Neural crest cell (in vitro differentiated cells): Measurements from ENCODE around the gene CIZ1. TPM values are rescaled to one million over a fixed set of nuclear protein-coding genes. Genes with fewer than 3 reads are reported as not detected.

Experiments used
- DNase-seq: peaks from one replicate; pipeline ENCODE4 v3.0.0; 2021; ENCODE audit warnings: low read depth, mixed read lengths, low spot score
- H3K27ac Mint-ChIP-seq: one replicate; pipeline ENCODE4 v1.8.0; 2021; ENCODE audit warnings: mild to moderate bottlenecking, mixed read lengths; ENCODE audit not compliant: unreplicated experiment
- H3K27me3 Mint-ChIP-seq: 2 replicates; pipeline ENCODE4 v1.8.0; 2021; ENCODE audit warnings: low read depth, mild to moderate bottlenecking, mixed read lengths
- H3K36me3 Mint-ChIP-seq: 2 replicates; pipeline ENCODE4 v1.8.0; 2021; ENCODE audit warnings: low read depth, mild to moderate bottlenecking, mixed read lengths
- H3K4me1 Mint-ChIP-seq: 2 replicates; pipeline ENCODE4 v1.8.0; 2021; ENCODE audit warnings: mixed read lengths
- H3K4me3 Mint-ChIP-seq: one replicate; pipeline ENCODE4 v1.8.0; 2021; ENCODE audit warnings: mild to moderate bottlenecking, mixed read lengths
- H3K9me3 Mint-ChIP-seq: 2 replicates; pipeline ENCODE4 v1.8.0; 2021; ENCODE audit warnings: mixed read lengths
- CTCF ChIP-seq: fragments of 200-600 bp; sonication (generic); conservative IDR thresholded peaks from 2 replicates; pipeline ENCODE4 v1.5.0; 2021; ENCODE audit warnings: antibody characterized with exemption, mild to moderate bottlenecking
- total RNA-seq: library from RNA; stranded (reverse); gene quantifications from 2 replicates; pipeline ENCODE4 v1.2.1, GENCODE V29; 2021

Gene CIZ1
- total RNA-seq, 1 donor from 2014 or later: 226 TPM

DNA sequence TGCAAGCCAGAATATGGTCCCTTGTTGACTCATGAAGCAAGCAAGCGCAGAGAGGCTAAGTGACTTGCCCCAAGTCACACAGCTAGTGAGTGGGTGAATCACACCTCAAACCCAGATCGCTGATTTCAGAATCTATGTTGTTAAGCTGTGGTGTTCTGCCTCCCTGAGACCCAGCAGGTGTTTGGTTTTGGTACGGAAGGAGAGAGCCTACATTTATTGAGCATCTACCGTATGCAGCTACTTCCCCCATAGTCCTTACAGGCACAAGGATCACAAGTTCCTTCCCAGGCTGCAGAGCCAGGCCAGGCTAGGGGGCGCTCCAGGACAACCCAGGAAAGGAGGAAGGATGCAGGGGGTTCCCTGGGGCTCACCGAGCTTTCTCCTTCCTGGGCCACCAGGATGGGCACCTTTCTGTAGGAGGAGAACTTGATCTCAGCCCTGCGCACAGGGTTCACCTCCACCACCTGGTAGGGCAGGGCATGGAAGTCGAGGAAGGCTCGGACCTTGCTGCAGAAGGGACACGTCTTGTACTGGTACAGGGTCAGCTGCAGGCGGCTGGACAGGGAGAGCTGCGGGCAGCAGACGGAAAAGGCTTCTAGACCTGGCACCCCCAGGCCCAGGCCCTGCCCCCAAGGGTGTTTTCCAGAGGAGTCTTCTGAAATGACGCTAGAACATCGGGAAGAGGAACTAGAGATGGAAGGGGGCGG lies 66.3 kb downstream of the CIZ1 start:
- Mint-ChIP-seq H3K4me3 (peak overlapping the region; percentile 88), H3K36me3 (peaks cover 6% of the 10 kb centered on the region), H3K4me1 (peaks cover 25% of the 10 kb centered on the region), H3K27me3 (no peaks in the 10 kb centered on the region), H3K27ac (no peak overlapping the region), H3K9me3 (peaks cover 4% of the 10 kb centered on the region)
- peak; percentile 64 for DNase-seq
- TF ChIP-seq CTCF: peak; percentile 56

DNA sequence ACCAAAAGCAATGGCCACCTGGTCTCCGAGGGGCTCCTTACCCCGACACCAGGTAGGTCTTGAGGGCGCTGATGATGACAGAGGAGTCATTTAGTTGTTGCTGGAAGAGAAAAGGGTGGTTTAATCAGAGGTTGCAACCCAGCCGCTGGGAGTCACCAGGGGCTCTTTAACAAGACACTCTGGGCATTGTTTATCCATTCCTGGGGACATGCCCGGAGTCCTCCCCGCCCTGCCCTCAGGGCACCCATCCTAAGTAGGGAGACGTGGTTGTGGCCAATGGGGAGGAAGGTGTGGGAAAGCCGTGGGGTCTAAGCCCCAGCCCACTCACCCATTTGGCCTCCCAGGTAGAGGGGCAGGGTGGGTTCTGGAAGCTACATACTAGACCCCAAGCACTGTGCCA lies 66.9 kb downstream of the CIZ1 start:
- no peak for DNase-seq
- Mint-ChIP-seq H3K36me3 (peaks cover 5% of the 10 kb centered on the region), H3K27ac (no peak overlapping the region), H3K9me3 (peaks cover 4% of the 10 kb centered on the region), H3K4me3 (peak overlapping the region; percentile 88), H3K27me3 (no peaks in the 10 kb centered on the region), H3K4me1 (peaks cover 25% of the 10 kb centered on the region)
- TF ChIP-seq CTCF: no peak

DNA sequence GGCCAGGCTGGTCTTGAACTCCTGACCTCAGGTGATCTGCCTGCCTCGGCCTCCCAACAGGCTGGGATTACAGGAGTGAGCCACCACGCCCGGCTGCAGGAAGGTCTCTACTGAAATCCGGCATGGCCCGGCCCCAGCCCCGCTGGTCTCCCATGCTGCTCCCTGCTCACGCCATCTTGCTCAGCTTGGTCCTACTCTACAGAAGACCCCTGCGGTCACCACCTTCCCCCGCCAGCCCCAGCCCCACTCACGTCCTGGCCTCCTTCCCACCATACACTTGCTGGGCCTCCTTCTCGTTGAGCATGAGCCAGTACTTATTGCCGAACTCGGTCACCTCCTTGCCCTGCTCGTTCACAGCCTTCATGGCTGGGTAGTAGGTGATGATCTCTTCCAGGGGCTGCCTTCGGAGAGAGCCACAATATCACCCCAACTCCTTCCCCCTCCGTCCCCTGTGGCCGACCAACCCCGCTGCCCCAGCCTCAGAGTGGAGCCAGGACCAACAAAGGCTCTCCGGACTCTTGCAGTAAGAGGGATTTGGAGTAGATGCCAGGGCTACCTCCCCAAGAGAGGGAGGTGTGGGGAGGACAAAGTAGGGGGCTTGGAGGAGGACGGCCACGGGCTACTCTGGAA lies 67.8 kb downstream of the CIZ1 start:
- Mint-ChIP-seq H3K9me3 (no peaks in the 10 kb centered on the region), H3K4me1 (peaks cover 19% of the 10 kb centered on the region), H3K27me3 (no peaks in the 10 kb centered on the region), H3K36me3 (no peaks in the 10 kb centered on the region), H3K4me3 (no peak overlapping the region), H3K27ac (no peak overlapping the region)
- no peak for DNase-seq
- no peak for TF ChIP-seq CTCF

- TF ChIP-seq CTCF: no peak
- Mint-ChIP-seq H3K27ac (no peak overlapping the region), H3K4me3 (no peak overlapping the region), H3K4me1 (peaks cover 16% of the 10 kb centered on the region), H3K9me3 (no peaks in the 10 kb centered on the region), H3K27me3 (no peaks in the 10 kb centered on the region), H3K36me3 (no peaks in the 10 kb centered on the region)
- DNase-seq: no peak
Measured at GRCh38 chr9:128122809-128123175, 68.6 kb downstream of the CIZ1 start.

DNA sequence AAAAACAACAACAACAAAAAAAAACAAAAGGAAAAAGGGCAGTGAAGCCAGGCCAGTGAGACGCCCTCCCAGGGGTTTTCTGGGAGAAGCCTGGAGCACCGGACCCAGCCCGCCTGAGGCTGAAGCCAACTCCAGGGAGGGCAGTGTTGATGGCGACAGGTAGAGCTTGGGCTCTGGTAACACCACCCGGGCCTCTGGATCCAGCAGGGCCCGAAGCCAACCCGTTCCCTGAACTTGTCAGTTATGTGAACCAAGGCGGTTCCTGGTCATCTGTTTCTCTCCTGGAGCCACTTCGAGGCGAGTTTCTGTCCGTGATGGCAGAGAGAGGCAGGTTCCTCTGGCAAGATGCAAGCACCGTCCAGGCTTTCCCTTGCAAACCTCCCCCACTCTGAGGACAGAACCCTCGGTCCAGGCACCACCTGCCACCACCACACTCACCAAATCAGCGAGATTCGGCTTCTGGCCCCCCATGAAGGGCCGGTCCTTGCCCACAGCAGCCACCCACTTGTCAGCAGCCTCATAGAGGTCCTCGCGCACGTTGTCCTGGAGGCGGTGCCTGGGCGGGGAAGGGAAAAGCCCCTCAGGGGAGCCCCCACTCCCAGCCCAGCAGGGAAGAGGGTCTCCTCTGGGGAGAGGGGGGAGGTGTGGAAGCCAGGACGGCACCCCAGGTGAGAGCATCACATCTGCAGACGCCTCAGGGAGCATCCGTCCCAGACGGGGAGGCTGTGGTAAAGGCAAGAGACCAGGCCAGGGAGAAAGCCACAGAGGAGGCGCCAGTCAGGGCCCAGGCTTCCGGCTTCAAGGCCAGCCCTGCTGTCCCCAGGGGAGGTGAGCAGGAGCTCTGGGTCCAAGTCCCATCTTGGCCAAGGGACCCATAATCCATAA lies 69.2 kb downstream of the CIZ1 start:
- no peak for DNase-seq
- no peak overlapping the region for H3K27ac Mint-ChIP-seq
- TF ChIP-seq CTCF: no peak
- H3K36me3 Mint-ChIP-seq: no peaks in the 10 kb centered on the region
- H3K4me3 Mint-ChIP-seq: no peak overlapping the region
- H3K9me3 Mint-ChIP-seq: no peaks in the 10 kb centered on the region
- peaks cover 2% of the 10 kb centered on the region for H3K27me3 Mint-ChIP-seq
- H3K4me1 Mint-ChIP-seq: peaks cover 21% of the 10 kb centered on the region
